Astrocyte (in vitro differentiated cells and primary cell): ENCODE measurements around the gene HAGHL. TPM values are rescaled to one million over a fixed set of nuclear protein-coding genes. Genes with fewer than 3 reads are reported as not detected.

ENCODE experiments used
- DNase-seq: peaks from one replicate; pipeline ENCODE4 v3.0.0-alpha.2; 2010; ENCODE audit warnings: low read depth
- FAIRE-seq: peaks from 2 replicates; lab custom pipeline; 2011; peaks lifted over from hg19 to GRCh38; lab: Jason Lieb, UNC
- H2AFZ ChIP-seq: 2 replicates; pipeline ENCODE4 v1.6.0; 2012; ENCODE audit warnings: low read depth, low read length, inconsistent platforms
- H3K27ac ChIP-seq: 2 replicates; pipeline ENCODE4 v1.5.1; 2011; ENCODE audit warnings: low read depth, low read length, inconsistent platforms
- H3K27me3 ChIP-seq: 2 replicates; pipeline ENCODE4 v1.6.0; 2011; ENCODE audit warnings: low read length, inconsistent platforms; ENCODE audit not compliant: insufficient read depth
- H3K36me3 ChIP-seq: 2 replicates; pipeline ENCODE4 v1.5.1; 2011; ENCODE audit warnings: low read length, inconsistent platforms; ENCODE audit not compliant: insufficient read depth
- H3K4me1 ChIP-seq: 2 replicates; pipeline ENCODE4 v1.5.1; 2011; ENCODE audit warnings: low read length, inconsistent platforms; ENCODE audit not compliant: insufficient read depth
- H3K4me2 ChIP-seq: 2 replicates; pipeline ENCODE4 v1.6.0; 2012; ENCODE audit warnings: low read length, inconsistent platforms
- H3K4me3 ChIP-seq: 2 replicates; pipeline ENCODE4 v1.5.1; 2011; ENCODE audit warnings: low read depth, mild to moderate bottlenecking, low read length, inconsistent platforms; ENCODE audit not compliant: insufficient read depth
- H3K79me2 ChIP-seq: 2 replicates; pipeline ENCODE4 v1.6.0; 2012; ENCODE audit warnings: mild to moderate bottlenecking, low read length, inconsistent platforms; ENCODE audit not compliant: insufficient read depth
- H3K9ac ChIP-seq: 2 replicates; pipeline ENCODE4 v1.6.0; 2012; ENCODE audit warnings: mild to moderate bottlenecking, low read length, inconsistent platforms
- H3K9me3 ChIP-seq: 2 replicates; pipeline ENCODE4 v1.5.1; 2012; ENCODE audit warnings: low read depth, mild to moderate bottlenecking, low read length, inconsistent platforms; ENCODE audit not compliant: insufficient read depth
- H4K20me1 ChIP-seq: 2 replicates; pipeline ENCODE4 v1.6.0; 2012; ENCODE audit warnings: low read length, inconsistent platforms; ENCODE audit not compliant: insufficient read depth
- H3K27ac Mint-ChIP-seq: one replicate; pipeline ENCODE4 v1.8.0; 2021; ENCODE audit warnings: mild to moderate bottlenecking, mixed read lengths; ENCODE audit not compliant: unreplicated experiment
- H3K27me3 Mint-ChIP-seq: one replicate; pipeline ENCODE4 v1.8.0; 2021; ENCODE audit warnings: low read depth, mixed read lengths; ENCODE audit not compliant: unreplicated experiment
- H3K36me3 Mint-ChIP-seq: one replicate; pipeline ENCODE4 v1.8.0; 2021; ENCODE audit warnings: low read depth, mixed read lengths; ENCODE audit not compliant: unreplicated experiment
- H3K4me1 Mint-ChIP-seq: one replicate; pipeline ENCODE4 v1.8.0; 2021; ENCODE audit warnings: low read depth, mixed read lengths; ENCODE audit not compliant: unreplicated experiment
- H3K4me3 Mint-ChIP-seq: one replicate; pipeline ENCODE4 v1.8.0; 2021; ENCODE audit warnings: mild to moderate bottlenecking, moderate library complexity, mixed read lengths; ENCODE audit not compliant: unreplicated experiment
- H3K9me3 Mint-ChIP-seq: one replicate; pipeline ENCODE4 v1.8.0; 2021; ENCODE audit warnings: mild to moderate bottlenecking, mixed read lengths; ENCODE audit not compliant: unreplicated experiment
- EZH2 ChIP-seq: IDR thresholded peaks from 2 replicates; pipeline ENCODE4 v1.6.1; 2012; ENCODE audit warnings: mild to moderate bottlenecking, low read length, inconsistent platforms; ENCODE audit not compliant: insufficient read depth
- total RNA-seq: library from RNA; stranded (reverse); gene quantifications from 2 replicates; pipeline ENCODE4 v1.2.1, GENCODE V29; 2021
- TF ChIP-seq, protein P1 (sequence below): IDR thresholded peaks from 2 replicates; pipeline ENCODE4 v1.5.1; 2011; ENCODE audit warnings: low read depth, mild to moderate bottlenecking, inconsistent platforms, low read length, moderate library complexity; ENCODE audit not compliant: insufficient read depth

Gene HAGHL
- total RNA-seq, 1 donor from 2014 or later = 15.5 TPM

DNA sequence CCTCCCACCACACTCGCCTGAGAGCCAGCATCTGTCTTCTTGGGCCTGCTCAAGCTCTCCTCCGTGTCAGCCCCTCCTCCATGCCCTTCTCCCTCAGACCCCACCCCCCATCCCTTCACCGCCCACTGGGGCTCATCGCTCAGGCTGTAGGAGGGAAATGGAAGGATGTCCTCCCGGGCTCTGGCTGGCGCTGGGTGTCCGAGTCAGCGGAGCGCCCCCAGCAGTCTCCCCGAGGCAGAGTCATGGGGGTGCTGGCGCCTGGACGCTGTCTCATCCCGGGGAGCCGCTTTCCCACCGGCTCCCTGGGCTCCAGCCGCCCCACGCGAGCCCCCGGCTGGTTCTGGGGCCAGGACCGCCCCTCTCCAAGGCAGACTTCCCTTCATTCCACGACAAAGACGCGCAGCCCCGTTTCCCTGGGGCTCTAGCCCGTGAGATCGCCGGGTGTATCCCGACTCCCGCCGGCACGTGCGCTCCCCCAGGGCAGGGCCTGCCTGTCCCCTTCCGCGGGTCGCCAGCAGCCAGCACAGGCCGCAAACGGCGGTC lies 6.4 kb upstream of the HAGHL start:
- Histone ChIP-seq H3K27ac (peak overlapping the region; percentile 65), H3K4me3 (peak overlapping the region; percentile 73), H3K9me3 (no peaks in the 10 kb centered on the region), H3K36me3 (no peaks in the 10 kb centered on the region), H3K4me1 (peaks cover 31% of the 10 kb centered on the region), H3K9ac (peak overlapping the region; percentile 83), H3K79me2 (peaks cover 7% of the 10 kb centered on the region), H4K20me1 (peaks cover 50% of the 10 kb centered on the region), H2AFZ (peak overlapping the region; percentile 91), H3K4me2 (peak overlapping the region; percentile 99), H3K27me3 (no peaks in the 10 kb centered on the region)
- H3K27me3 Mint-ChIP-seq = no peaks in the 10 kb centered on the region
- no peak for TF ChIP-seq EZH2
- TF ChIP-seq, protein P1, sequence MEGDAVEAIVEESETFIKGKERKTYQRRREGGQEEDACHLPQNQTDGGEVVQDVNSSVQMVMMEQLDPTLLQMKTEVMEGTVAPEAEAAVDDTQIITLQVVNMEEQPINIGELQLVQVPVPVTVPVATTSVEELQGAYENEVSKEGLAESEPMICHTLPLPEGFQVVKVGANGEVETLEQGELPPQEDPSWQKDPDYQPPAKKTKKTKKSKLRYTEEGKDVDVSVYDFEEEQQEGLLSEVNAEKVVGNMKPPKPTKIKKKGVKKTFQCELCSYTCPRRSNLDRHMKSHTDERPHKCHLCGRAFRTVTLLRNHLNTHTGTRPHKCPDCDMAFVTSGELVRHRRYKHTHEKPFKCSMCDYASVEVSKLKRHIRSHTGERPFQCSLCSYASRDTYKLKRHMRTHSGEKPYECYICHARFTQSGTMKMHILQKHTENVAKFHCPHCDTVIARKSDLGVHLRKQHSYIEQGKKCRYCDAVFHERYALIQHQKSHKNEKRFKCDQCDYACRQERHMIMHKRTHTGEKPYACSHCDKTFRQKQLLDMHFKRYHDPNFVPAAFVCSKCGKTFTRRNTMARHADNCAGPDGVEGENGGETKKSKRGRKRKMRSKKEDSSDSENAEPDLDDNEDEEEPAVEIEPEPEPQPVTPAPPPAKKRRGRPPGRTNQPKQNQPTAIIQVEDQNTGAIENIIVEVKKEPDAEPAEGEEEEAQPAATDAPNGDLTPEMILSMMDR = no peak
- H3K36me3 Mint-ChIP-seq = no peaks in the 10 kb centered on the region
- H3K4me3 Mint-ChIP-seq = peak overlapping the region; percentile 86
- H3K27ac Mint-ChIP-seq = peak overlapping the region; percentile 26
- no peaks in the 10 kb centered on the region for H3K9me3 Mint-ChIP-seq
- DNase-seq = peak; percentile 58
- FAIRE-seq = no peak
- no peaks in the 10 kb centered on the region for H3K4me1 Mint-ChIP-seq

DNA sequence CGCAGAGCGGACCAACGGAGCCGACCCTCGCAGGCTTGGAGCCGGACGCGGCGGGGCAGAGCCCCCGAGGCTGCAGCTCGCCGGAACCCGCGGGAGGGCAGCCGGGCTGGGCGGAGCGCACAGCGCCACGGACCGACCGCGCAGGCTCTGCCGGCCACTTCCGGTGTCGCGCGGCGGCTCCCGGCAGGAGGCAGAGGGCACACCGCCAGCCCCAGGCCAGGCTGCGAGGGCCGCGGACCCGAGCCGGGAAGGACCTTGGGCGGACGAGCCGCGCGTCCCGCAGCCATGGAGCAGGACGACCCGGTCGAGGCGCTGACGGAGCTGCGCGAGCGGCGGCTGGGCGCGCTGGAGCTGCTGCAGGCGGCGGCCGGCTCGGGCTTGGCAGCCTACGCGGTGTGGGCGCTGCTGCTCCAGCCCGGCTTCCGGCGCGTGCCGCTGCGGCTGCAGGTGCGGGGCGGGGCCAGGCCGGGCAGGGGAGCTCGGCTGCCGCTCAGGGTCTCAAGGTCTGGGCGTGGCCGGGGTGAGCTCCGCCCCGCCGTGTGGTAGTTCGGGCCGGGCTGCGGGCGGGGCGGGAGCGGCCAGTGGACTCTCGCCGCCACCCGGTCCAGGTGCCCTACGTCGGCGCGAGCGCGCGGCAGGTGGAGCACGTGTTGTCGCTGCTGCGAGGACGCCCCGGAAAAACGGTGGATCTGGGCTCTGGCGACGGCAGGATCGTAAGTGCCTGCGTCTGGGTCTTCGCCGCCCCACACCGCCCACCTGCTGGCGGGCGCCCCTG lies 5.7 kb upstream of the HAGHL start, which contains the start of gene ANTKMT:
ANTKMT (plus strand) TSS at position 157 of the 775 bp plus-strand sequence; CDS start at position 286, 129 bp downstream.
- Histone ChIP-seq H3K9me3 (no peaks in the 10 kb centered on the region), H4K20me1 (peaks cover 47% of the 10 kb centered on the region), H3K27ac (peak within 1 kb of the TSS; percentile 65), H3K4me1 (peaks cover 25% of the 10 kb centered on the region), H3K36me3 (no peaks in the 10 kb centered on the region), H3K27me3 (no peaks in the 10 kb centered on the region), H3K4me2 (peak within 1 kb of the TSS; percentile 99), H2AFZ (peak within 1 kb of the TSS; percentile 91), H3K4me3 (peak within 1 kb of the TSS; percentile 73), H3K79me2 (peaks cover 7% of the 10 kb centered on the region), H3K9ac (peak within 1 kb of the TSS; percentile 83)
- Mint-ChIP-seq H3K27me3 (no peaks in the 10 kb centered on the region), H3K4me3 (peak within 1 kb of the TSS; percentile 86), H3K36me3 (no peaks in the 10 kb centered on the region), H3K27ac (peak within 1 kb of the TSS; percentile 26), H3K4me1 (no peaks in the 10 kb centered on the region), H3K9me3 (no peaks in the 10 kb centered on the region)
- FAIRE-seq = no peak
- TF ChIP-seq EZH2 = no peak
- TF ChIP-seq, protein P1 = no peak
- DNase-seq = peak; percentile 55
